Stimulated activated CD4-positive, alpha-beta T cell treated with anti-CD3 and anti-CD28 coated beads, Interleukin-1b, Interleukin-23, amount 100 ng/mL, for 24 hours (primary cell): Measurements from ENCODE around the gene ITPR1.
"Not testable (repeated sequence)": the region's sequence is repeated elsewhere in the genome, so short reads cannot be mapped to it uniquely, and the experiment has no call there.

Experiments
- DNase-seq, 4 experiments: peaks; one replicate each; pipeline ENCODE4 v3.0.0-alpha.2; 2020; ENCODE audit warnings: low read depth in 4 of 4, low spot score in 1 of 4

The ITPR1 gene

GRCh38 chr3:4493014-4493940 lies at the start of gene ITPR1:
ITPR1 (plus strand) TSS chr3:4493348; CDS start chr3:4516492, 23,144 bp downstream.
- peak; percentile 93 to 99 (median 97) for DNase-seq

- DNase-seq = no peak
Observed at GRCh38 chr3:4447295-4447999, 45.7 kb upstream of the ITPR1 start.

- DNase-seq = no peak
Observed at GRCh38 chr3:4448187-4448586, 45.0 kb upstream of the ITPR1 start.

GRCh38 chr3:4449043-4449805 lies 43.9 kb upstream of the ITPR1 start:
- DNase-seq = no peak

GRCh38 chr3:4454142-4454541 lies 39.0 kb upstream of the ITPR1 start:
- no peak for DNase-seq

- not testable (repeated sequence) for DNase-seq
Observed at GRCh38 chr3:4456780-4457179, 36.4 kb upstream of the ITPR1 start.

- no peak for DNase-seq
Observed at GRCh38 chr3:4458961-4459360, 34.2 kb upstream of the ITPR1 start.

GRCh38 chr3:4460334-4460733 lies 32.8 kb upstream of the ITPR1 start:
- no peak for DNase-seq

- DNase-seq = no peak
Observed at GRCh38 chr3:4461468-4462090, 31.6 kb upstream of the ITPR1 start.

GRCh38 chr3:4462369-4463040 lies 30.6 kb upstream of the ITPR1 start:
- DNase-seq = no peak

GRCh38 chr3:4464576-4464975 lies 28.6 kb upstream of the ITPR1 start:
- DNase-seq = no peak

- peak; percentile 38 to 70 (median 58) for DNase-seq
Observed at GRCh38 chr3:4466741-4467521, 26.2 kb upstream of the ITPR1 start, which contains the start of gene SUMF1. SUMF1 (minus strand) TSS chr3:4467269; CDS start chr3:4467245, 24 bp downstream.

- DNase-seq = no peak
Observed at GRCh38 chr3:4467522-4467867, 25.7 kb upstream of the ITPR1 start.

- DNase-seq = no peak
Observed at GRCh38 chr3:4471907-4472306, 21.2 kb upstream of the ITPR1 start.

- no peak for DNase-seq
Observed at GRCh38 chr3:4472312-4472711, 20.8 kb upstream of the ITPR1 start.

- no peak for DNase-seq
Observed at GRCh38 chr3:4472766-4473165, 20.4 kb upstream of the ITPR1 start.

GRCh38 chr3:4474683-4475490 lies 18.3 kb upstream of the ITPR1 start:
- peak in 1 of 4 experiments; percentile 28 for DNase-seq

- no peak for DNase-seq
Observed at GRCh38 chr3:4475804-4476203, 17.3 kb upstream of the ITPR1 start.

- DNase-seq = no peak
Observed at GRCh38 chr3:4476496-4476895, 16.7 kb upstream of the ITPR1 start.
